Endometrial microvascular endothelial cells (primary cell): ENCODE data around the gene CACFD1. TPM values are rescaled to one million over a fixed set of nuclear protein-coding genes. Genes with fewer than 3 reads are reported as not detected.

Source experiments
- in situ Hi-C: cut with HindIII; loops from 2 replicates; pipeline ENCODE4 v1.10.0; 2017; ENCODE audit warnings: low sequenced_read_pairs, low pct_unique_long_range_greater_than_20kb; ENCODE audit errors: inconsistent ontology term
- total RNA-seq: library from RNA; depleted of rRNA; stranded (reverse); fragments of >200 nt; gene quantifications from one replicate; pipeline ENCODE4 v1.2.3, GENCODE V29; 2015; ENCODE audit errors: inconsistent ontology term

The CACFD1 gene
- total RNA-seq, 1 donor from 2014 or later, result 2.8 TPM

- in situ Hi-C loops, result no loop called here
These were observed 32.6 kb downstream of the CACFD1 start for GRCh38 chr9:133492061-133493021.

GRCh38 chr9:133493428-133493827, 33.6 kb downstream of the CACFD1 start:
- in situ Hi-C loops, result no loop called here

- in situ Hi-C loops, result no loop called here
These were observed 34.2 kb downstream of the CACFD1 start for GRCh38 chr9:133493845-133494540.

GRCh38 chr9:133494636-133495326, 35.0 kb downstream of the CACFD1 start:
- in situ Hi-C loops, result no loop called here

GRCh38 chr9:133495327-133496293, 35.8 kb downstream of the CACFD1 start:
- in situ Hi-C loops, result no loop called here

DNA sequence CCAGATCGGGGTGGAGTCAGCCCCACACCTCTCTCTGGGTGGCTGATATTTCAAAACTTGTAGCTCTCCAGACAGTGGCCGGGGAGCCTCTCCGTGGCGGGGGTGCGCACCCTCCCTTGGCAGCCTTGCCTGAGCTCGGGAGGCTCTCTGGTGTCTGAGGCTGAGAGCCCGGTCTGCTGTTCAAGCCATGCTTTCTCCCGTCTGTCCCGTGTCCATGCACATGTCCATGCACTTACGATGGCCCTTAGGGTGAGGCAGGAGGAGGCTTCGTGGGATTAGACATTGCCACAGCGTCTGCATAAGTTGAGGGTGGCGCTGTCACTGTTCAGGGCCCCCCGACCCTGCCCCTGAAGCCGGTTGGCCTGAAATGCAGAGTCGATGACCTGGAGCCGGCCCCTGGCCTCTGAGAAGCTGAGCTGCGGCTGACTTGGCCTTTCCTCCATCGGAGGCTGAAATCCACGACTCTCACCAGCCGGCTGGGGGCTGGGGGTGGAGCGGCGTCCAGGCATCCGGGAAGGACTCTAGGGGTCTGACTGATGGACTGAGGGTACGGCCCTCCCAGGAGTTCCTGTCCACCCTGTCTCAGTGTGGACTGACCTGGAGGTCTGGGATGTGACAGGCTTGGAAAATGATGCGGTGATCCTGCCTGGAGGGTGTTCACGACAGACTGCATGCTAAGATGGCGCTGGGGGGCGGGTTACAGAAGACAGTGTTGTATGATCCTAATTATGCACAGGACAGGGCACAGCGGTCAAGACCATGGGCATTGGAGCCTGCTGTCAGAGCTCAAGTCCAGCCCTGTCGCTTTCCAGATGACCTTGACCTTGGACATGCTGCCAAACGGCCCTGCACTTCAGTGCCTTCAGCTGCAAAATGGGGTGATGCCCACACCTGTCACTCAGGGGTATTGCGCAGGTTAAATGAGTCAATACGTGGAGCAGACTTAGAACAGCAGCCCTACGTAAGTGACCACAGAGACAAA, 37.4 kb downstream of the CACFD1 start:
- in situ Hi-C loops, result no loop called here

- in situ Hi-C loops, result no loop called here
These were observed 39.5 kb downstream of the CACFD1 start for GRCh38 chr9:133499132-133499891.

DNA sequence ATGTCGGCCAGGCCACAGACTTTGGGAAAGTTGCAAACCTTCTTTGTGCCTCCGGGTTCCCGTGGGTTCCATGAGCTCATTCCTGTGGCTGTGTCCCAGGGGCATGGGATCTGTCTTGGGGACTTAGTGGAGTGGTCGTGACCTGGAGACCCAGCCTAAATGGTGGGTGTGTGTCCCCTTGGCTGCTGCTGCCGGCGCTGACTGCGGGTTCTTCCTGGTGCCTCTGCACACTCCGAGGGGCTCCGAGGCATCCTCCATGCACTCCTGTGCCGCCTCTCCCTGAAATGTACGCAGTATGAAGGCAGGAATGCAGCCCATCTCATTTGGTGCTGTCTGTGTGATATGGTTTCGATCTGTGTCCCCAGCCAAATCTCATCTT, 40.1 kb downstream of the CACFD1 start:
- in situ Hi-C loops, result no loop called here

GRCh38 chr9:133502112-133502511, 42.3 kb downstream of the CACFD1 start:
- in situ Hi-C loops, result no loop called here

DNA sequence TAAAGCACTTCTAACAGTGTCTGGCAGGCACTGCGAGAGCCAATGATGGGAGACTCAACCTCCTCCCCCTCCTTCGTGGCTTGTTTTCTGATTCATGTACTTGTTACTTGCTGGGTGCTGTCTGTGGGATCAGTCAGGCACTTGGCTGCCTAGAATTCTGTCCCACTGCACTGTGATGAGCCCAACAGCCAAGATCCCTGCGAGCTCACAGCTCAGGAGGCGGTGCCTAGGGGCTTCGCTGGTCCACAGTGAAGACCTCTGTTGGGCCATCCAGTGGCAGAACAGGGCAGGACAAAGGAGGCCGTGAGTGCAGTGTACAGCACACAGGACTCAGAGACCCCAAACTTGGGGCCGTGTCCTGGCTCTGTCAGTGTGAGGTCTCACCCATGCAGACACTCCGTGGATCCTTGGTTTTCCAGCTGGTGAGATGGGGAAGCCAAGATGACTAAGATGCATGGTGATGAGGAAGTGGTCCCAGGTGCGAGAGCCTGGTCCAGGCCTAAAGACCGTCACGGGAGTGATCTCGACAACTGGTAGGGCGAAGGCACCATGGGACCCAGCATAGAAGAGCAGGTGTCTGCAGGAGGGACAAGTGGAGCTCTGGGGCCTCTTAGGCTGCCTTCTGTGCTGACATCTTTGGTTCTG, 45.5 kb downstream of the CACFD1 start:
- in situ Hi-C loops, result no loop called here

DNA sequence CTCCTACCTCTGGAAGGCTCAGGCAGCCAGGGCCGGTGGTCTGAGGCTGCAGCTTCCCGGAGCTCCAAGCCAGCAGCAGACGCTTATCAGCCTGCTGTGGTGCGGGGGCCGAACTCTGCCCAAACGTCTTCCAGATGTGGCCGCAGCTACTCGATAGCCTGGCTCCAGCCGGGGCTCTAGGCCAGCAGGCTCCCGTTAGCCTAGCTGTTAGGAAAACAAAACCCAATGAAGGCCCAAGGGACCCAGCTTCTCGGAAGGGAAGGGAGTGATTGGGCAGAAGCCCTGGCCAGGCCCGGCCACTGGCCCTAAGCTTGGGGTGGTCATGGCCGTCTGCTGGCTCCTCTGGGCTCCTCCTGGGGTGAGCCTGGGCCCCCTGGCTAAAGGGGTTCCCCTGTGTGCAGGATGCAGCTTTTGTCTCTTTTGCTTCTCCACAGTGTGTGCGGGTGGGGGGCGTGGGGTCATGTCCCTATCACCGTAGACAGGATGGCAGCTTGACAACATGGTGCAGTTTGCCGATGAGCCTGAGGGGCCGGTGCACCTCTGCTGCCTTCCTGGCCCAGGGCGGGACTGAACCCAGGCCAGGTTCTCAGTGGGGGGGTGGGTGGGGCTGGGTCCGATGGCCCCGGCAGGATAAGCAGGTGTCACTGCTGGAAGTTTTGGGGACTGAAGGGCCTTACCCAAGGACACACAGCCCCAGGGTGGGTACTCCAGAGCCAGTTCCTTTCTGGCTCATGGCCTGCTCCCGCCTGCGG, 46.3 kb downstream of the CACFD1 start:
- in situ Hi-C loops, result no loop called here

DNA sequence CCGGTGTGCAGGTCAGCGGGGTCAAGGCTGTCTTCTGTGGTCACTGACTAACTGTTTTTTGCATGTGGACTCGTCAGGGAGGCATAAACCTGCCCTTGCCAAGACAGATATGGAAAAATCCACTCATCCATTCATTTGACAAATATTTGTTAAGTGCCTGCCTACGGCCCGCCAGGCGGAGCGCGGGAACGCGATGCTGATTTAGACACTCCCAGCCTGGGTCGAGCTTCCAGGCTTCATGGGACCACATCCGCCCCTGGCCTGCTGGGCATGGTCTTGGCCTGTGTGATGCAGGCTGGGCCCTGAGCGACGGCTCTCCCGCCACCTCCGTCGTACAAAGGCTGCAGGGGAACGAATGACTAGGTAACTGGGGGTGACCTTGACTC, 46.9 kb downstream of the CACFD1 start:
- in situ Hi-C loops, result no loop called here

DNA sequence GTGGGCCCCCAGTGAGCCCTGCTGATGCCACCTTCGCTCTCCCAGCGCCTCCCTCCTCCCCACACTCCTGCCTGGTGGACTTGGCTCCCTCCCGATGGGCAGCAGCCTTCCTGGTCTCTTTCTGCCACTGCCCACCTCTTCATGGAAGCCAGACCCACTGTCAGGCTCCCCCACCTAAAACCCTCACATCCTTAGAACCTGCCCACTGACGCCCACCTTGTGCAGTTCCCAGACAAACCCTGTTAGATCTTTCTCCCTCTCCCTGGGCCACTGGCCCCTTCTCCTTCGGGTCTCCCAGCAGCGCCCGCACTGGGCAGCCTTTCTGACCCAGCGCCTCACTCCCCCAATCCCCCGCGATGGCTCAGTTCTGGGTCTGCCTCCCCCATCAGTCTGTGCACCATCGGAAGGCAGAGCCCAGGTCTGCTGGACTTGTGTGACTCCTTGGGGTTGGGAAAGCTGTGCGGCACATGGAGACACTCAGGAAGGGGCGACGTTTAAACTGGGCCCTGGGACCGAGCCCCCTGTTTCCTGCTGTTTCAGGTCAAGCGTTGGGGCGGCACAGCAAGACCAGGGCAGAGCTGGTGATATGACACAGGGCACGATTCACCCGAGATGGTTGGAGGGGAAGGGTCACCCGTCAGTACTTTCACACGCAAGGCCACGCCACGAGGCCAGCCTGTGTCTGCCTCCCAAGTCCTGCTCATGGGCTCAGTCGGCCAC, 47.6 kb downstream of the CACFD1 start:
- in situ Hi-C loops, result no loop called here

DNA sequence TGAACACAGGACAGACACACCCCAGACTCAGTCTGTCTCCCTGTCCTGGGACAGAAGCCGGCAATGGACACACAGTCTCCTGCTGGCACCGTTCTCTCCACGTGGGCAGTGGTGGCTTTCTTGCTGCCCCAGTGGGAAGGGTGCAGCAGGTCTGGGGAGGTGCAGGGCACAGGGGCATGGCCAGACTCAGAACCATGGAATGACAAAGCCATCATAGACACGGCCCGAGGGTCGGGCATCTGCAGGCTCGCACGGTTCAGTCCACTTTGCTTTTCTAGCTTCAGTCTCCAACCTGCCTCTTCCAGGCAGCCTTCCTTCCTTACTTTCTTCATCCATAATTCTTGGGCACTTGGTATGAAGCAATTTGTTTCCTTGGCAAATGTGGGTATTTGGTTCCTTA, 48.3 kb downstream of the CACFD1 start:
- in situ Hi-C loops, result no loop called here
